Bronchial epithelial cell (primary cell): ENCODE results near the gene SLC66A1. TPM values are rescaled to one million over a fixed set of nuclear protein-coding genes. Genes with fewer than 3 reads are reported as not detected.
A peak's percentile ranks its signal among the peaks of the same experiment; 100 is the strongest.
"Not testable (repeated sequence)": the region's sequence is repeated elsewhere in the genome, so short reads cannot be mapped to it uniquely, and the experiment has no call there.

Experiments
- DNase-seq: peaks from one replicate; pipeline ENCODE4 v3.0.0-alpha.2; 2010; ENCODE audit warnings: low read depth
- FAIRE-seq: peaks from 2 replicates; lab custom pipeline; 2011; peaks lifted over from hg19 to GRCh38; lab: Jason Lieb, UNC
- H3K27me3 ChIP-seq: 2 replicates; pipeline ENCODE4 v1.5.1; 2011; ENCODE audit warnings: low read length; ENCODE audit not compliant: control insufficient read depth, insufficient read depth
- H3K36me3 ChIP-seq: 2 replicates; pipeline ENCODE4 v1.5.1; 2011; ENCODE audit warnings: low read length; ENCODE audit not compliant: control insufficient read depth, insufficient read depth
- H3K4me3 ChIP-seq: 2 replicates; pipeline ENCODE4 v1.5.1; 2011; ENCODE audit warnings: mild to moderate bottlenecking, low read depth, low read length, control low read depth
- CTCF ChIP-seq: IDR thresholded peaks from 2 replicates; pipeline ENCODE4 v1.5.1; 2011; ENCODE audit warnings: mild to moderate bottlenecking, moderate library complexity, low read length, control low read depth, inconsistent platforms; ENCODE audit not compliant: insufficient read depth, severe bottlenecking
- total RNA-seq: library from RNA; depleted of rRNA; stranded (reverse); fragments of >200 nt; gene quantifications from 2 replicates; pipeline ENCODE4 v1.2.1, GENCODE V29; 2014

Gene SLC66A1
- total RNA-seq, 1 donor from 2014 or later, result 26.6 TPM

GRCh38 chr1:19287436-19288185 lies 24.5 kb upstream of the SLC66A1 start:
- no peak for TF ChIP-seq CTCF
- Histone ChIP-seq H3K36me3 (no peaks in the 10 kb centered on the region), H3K4me3 (no peak overlapping the region), H3K27me3 (no peaks in the 10 kb centered on the region)
- no peak for DNase-seq
- FAIRE-seq, result peak; percentile 88

GRCh38 chr1:19288324-19289241 lies 23.5 kb upstream of the SLC66A1 start, which contains the start of gene AKR7A3:
TSS of gene AKR7A3 (minus strand) at chr1:19288770. CDS start at chr1:19288709, 61 bp downstream.
- not testable (repeated sequence) for FAIRE-seq

GRCh38 chr1:19289244-19289643 lies 22.9 kb upstream of the SLC66A1 start:
- TF ChIP-seq CTCF, result no peak
- H3K36me3 ChIP-seq, result no peaks in the 10 kb centered on the region
- no peaks in the 10 kb centered on the region for H3K27me3 ChIP-seq
- H3K4me3 ChIP-seq, result peak overlapping the region; percentile 26
- FAIRE-seq (no peak), DNase-seq (no peak)

More at GRCh38 chr1:19288324-19289241, 23.5 kb upstream of the SLC66A1 start, which contains the start of gene AKR7A3:
- peak; percentile 29 for DNase-seq
- peak within 1 kb of the TSS; percentile 26 for H3K4me3 ChIP-seq
- not testable (repeated sequence) for H3K27me3 ChIP-seq, H3K36me3 ChIP-seq

GRCh38 chr1:19294638-19295037 lies 17.5 kb upstream of the SLC66A1 start:
- Histone ChIP-seq H3K27me3 (no peaks in the 10 kb centered on the region), H3K4me3 (no peak overlapping the region), H3K36me3 (no peaks in the 10 kb centered on the region)
- DNase-seq (no peak), FAIRE-seq (peak; percentile 47)
- no peak for TF ChIP-seq CTCF

- H3K4me3 ChIP-seq, result no peak overlapping the region
- H3K27me3 ChIP-seq, result no peaks in the 10 kb centered on the region
- FAIRE-seq, result no peak
- no peak for DNase-seq
- peaks cover 6% of the 10 kb centered on the region for H3K36me3 ChIP-seq
- TF ChIP-seq CTCF, result no peak
Observed at GRCh38 chr1:19300211-19300610, 11.9 kb upstream of the SLC66A1 start.

- not testable (repeated sequence) for H3K4me3 ChIP-seq, DNase-seq, FAIRE-seq, H3K27me3 ChIP-seq
- H3K36me3 ChIP-seq, result peaks cover 21% of the 10 kb centered on the region
Observed at GRCh38 chr1:19304081-19304480, 8.0 kb upstream of the SLC66A1 start.
